Mesenchymal stem cell (in vitro differentiated cells and primary cell): ENCODE results near the gene GPR75. TPM values are rescaled to one million over a fixed set of nuclear protein-coding genes. Genes with fewer than 3 reads are reported as not detected.

Experiments
- DNase-seq: peaks from one replicate; pipeline ENCODE4 v3.0.0-alpha.2; 2013
- H2AFZ ChIP-seq: one replicate; pipeline ENCODE4 v1.6.1; 2013; ENCODE audit warnings: low read depth, mild to moderate bottlenecking, control low read depth, inconsistent platforms, low read length, moderate library complexity
- H2AK5ac ChIP-seq: 2 replicates; pipeline ENCODE4 v1.6.1; 2013; ENCODE audit warnings: low read length, moderate library complexity, mild to moderate bottlenecking, inconsistent platforms; ENCODE audit not compliant: severe bottlenecking
- H2BK120ac ChIP-seq: one replicate; pipeline ENCODE4 v1.6.1; 2013; ENCODE audit warnings: low read depth, mild to moderate bottlenecking, inconsistent platforms, low read length, moderate library complexity
- H2BK12ac ChIP-seq, 2 experiments: one replicate each; pipeline ENCODE4 v1.6.1; 2013; ENCODE audit warnings: inconsistent platforms in 2 of 2, low read length in 2 of 2, mild to moderate bottlenecking in 2 of 2, moderate library complexity in 2 of 2, control low read depth in 1 of 2
- H2BK15ac ChIP-seq: one replicate; pipeline ENCODE4 v1.6.1; 2013; ENCODE audit warnings: mild to moderate bottlenecking, low read depth, inconsistent platforms; ENCODE audit not compliant: poor library complexity, severe bottlenecking
- H2BK5ac ChIP-seq: 2 replicates; pipeline ENCODE4 v1.6.1; 2013; ENCODE audit warnings: low read depth, mild to moderate bottlenecking, low read length, control low read depth, inconsistent platforms; ENCODE audit not compliant: poor library complexity, severe bottlenecking
- H3K14ac ChIP-seq, 2 experiments: one replicate each; pipeline ENCODE4 v1.6.1; 2013; ENCODE audit warnings: inconsistent platforms in 2 of 2, low read length in 2 of 2, control low read depth in 1 of 2, mild to moderate bottlenecking in 1 of 2, moderate library complexity in 1 of 2
- H3K18ac ChIP-seq, 2 experiments: one replicate each; pipeline ENCODE4 v1.6.1; 2013; ENCODE audit warnings: inconsistent platforms in 2 of 2, low read length in 2 of 2, control low read depth in 1 of 2, low read depth in 1 of 2, mild to moderate bottlenecking in 1 of 2
- H3K23ac ChIP-seq, 2 experiments: one replicate each; pipeline ENCODE4 v1.6.1; 2013; ENCODE audit warnings: inconsistent platforms in 2 of 2, low read length in 2 of 2, mild to moderate bottlenecking in 2 of 2, moderate library complexity in 2 of 2, control low read depth in 1 of 2
- H3K27ac ChIP-seq: 2 replicates; pipeline ENCODE4 v1.5.1; 2013; ENCODE audit warnings: mild to moderate bottlenecking, moderate library complexity, low read length, control low read depth, inconsistent platforms; ENCODE audit not compliant: poor library complexity, severe bottlenecking
- H3K27me3 ChIP-seq, 2 experiments: 2 replicates each; pipeline versions ENCODE4 v1.6.1 to v1.7.0; 2013; ENCODE audit warnings: low read length in 2 of 2, mild to moderate bottlenecking in 2 of 2, moderate library complexity in 2 of 2, control low read depth in 1 of 2, inconsistent platforms in 1 of 2; ENCODE audit not compliant: control insufficient read depth in 1 of 2, insufficient read depth in 1 of 2
- H3K36me3 ChIP-seq, 2 experiments: 2 replicates each; pipeline versions ENCODE4 v1.6.1 to v1.7.0; 2013; ENCODE audit warnings: low read length in 2 of 2, control low read depth in 1 of 2, inconsistent platforms in 1 of 2, low read depth in 1 of 2, mild to moderate bottlenecking in 1 of 2; ENCODE audit not compliant: insufficient read depth in 2 of 2, control insufficient read depth in 1 of 2
- H3K4ac ChIP-seq, 2 experiments: one replicate each; pipeline ENCODE4 v1.6.1; 2013; ENCODE audit warnings: inconsistent platforms in 2 of 2, low read length in 2 of 2, mild to moderate bottlenecking in 2 of 2, moderate library complexity in 2 of 2, control low read depth in 1 of 2, low read depth in 1 of 2
- H3K4me1 ChIP-seq: 2 replicates; pipeline ENCODE4 v1.6.1; 2013; ENCODE audit warnings: low read depth, low read length, control low read depth; ENCODE audit not compliant: control insufficient read depth, insufficient read depth
- H3K4me2 ChIP-seq: 2 replicates; pipeline ENCODE4 v1.6.1; 2013; ENCODE audit warnings: low read length, mild to moderate bottlenecking, inconsistent platforms; ENCODE audit not compliant: poor library complexity, severe bottlenecking
- H3K4me3 ChIP-seq, 2 experiments: 2 replicates each; pipeline versions ENCODE4 v1.5.1 to v1.7.0; 2013; ENCODE audit warnings: low read length in 2 of 2, mild to moderate bottlenecking in 2 of 2, control low read depth in 1 of 2, low read depth in 1 of 2; ENCODE audit not compliant: insufficient read depth in 1 of 2
- H3K79me1 ChIP-seq: replicated peaks from 2 replicates; pipeline ENCODE4 v1.6.1; 2013; ENCODE audit warnings: mild to moderate bottlenecking, control low read depth, low read length, inconsistent platforms; ENCODE audit not compliant: poor library complexity, severe bottlenecking
- H3K9ac ChIP-seq: 2 replicates; pipeline ENCODE4 v1.7.0; 2013; ENCODE audit warnings: mild to moderate bottlenecking, low read length, moderate library complexity
- H3K9me3 ChIP-seq: 2 replicates; pipeline ENCODE4 v1.7.0; 2013; ENCODE audit warnings: mild to moderate bottlenecking, low read length; ENCODE audit not compliant: control insufficient read depth
- H4K8ac ChIP-seq: one replicate; pipeline ENCODE4 v1.6.1; 2013; ENCODE audit warnings: inconsistent platforms, mild to moderate bottlenecking, low read length, moderate library complexity
- H4K91ac ChIP-seq: one replicate; pipeline ENCODE4 v1.6.1; 2013; ENCODE audit warnings: mild to moderate bottlenecking, low read length, inconsistent platforms
- WGBS: methylation state at CpG from one replicate; pipeline ENCODE4 v1.1.7; 2013; ENCODE audit warnings: mixed read lengths; 5-methylcytosine and 5-hydroxymethylcytosine counted together
- small RNA-seq: library from polyadenylated mRNA; stranded (forward); fragments of <200 nt; extraction: miRNeasy Mini kit (QIAGEN cat#:217004); gene quantifications from one replicate; pipeline ENCODE3, GENCODE V24; 2013; ENCODE audit warnings: low read depth

Gene GPR75

GRCh38 chr2:53818854-53819435 lies 40.8 kb downstream of the GPR75 start:
- 91% methylated on average over 3 of the region's 3 CpGs for WGBS
- Histone ChIP-seq H4K91ac (no peak overlapping the region), H3K4ac (no peak overlapping the region), H2BK12ac (no peak overlapping the region), H3K4me2 (no peak overlapping the region), H3K9me3 (no peaks in the 10 kb centered on the region), H3K79me1 (no peaks in the 10 kb centered on the region), H3K4me1 (no peaks in the 10 kb centered on the region), H3K27ac (no peak overlapping the region), H3K23ac (no peak overlapping the region), H3K4me3 (no peak overlapping the region), H3K18ac (no peak overlapping the region), H2BK5ac (no peak overlapping the region), H3K9ac (no peak overlapping the region), H2BK15ac (no peak overlapping the region), H2BK120ac (no peak overlapping the region), H3K36me3 (peaks cover 22 to 65% of the 10 kb centered on the region in 2 experiments), H3K14ac (no peak overlapping the region), H4K8ac (no peak overlapping the region), H2AFZ (no peak overlapping the region), H3K27me3 (no peaks in the 10 kb centered on the region), H2AK5ac (no peak overlapping the region)
- no peak for DNase-seq

GRCh38 chr2:53813151-53813550 lies 46.6 kb downstream of the GPR75 start:
- H3K27me3 ChIP-seq = no peaks in the 10 kb centered on the region
- H2BK15ac ChIP-seq = no peak overlapping the region
- no peaks in the 10 kb centered on the region for H3K79me1 ChIP-seq
- H2BK12ac ChIP-seq = no peak overlapping the region
- H2BK120ac ChIP-seq = no peak overlapping the region
- no peak overlapping the region for H2BK5ac ChIP-seq
- DNase-seq = no peak
- no peak overlapping the region for H4K8ac ChIP-seq
- H4K91ac ChIP-seq = no peak overlapping the region
- no peaks in the 10 kb centered on the region for H3K9me3 ChIP-seq
- H3K4me1 ChIP-seq = no peaks in the 10 kb centered on the region
- no peak overlapping the region for H3K27ac ChIP-seq
- no peak overlapping the region for H3K9ac ChIP-seq
- H2AFZ ChIP-seq = no peak overlapping the region
- no peak overlapping the region for H3K18ac ChIP-seq
- H3K4me2 ChIP-seq = no peak overlapping the region
- no peak overlapping the region for H2AK5ac ChIP-seq
- no peak overlapping the region for H3K4me3 ChIP-seq
- H3K23ac ChIP-seq = no peak overlapping the region
- H3K36me3 ChIP-seq = peaks cover 19 to 91% of the 10 kb centered on the region in 2 experiments
- no peak overlapping the region for H3K4ac ChIP-seq
- H3K14ac ChIP-seq = no peak overlapping the region

DNA sequence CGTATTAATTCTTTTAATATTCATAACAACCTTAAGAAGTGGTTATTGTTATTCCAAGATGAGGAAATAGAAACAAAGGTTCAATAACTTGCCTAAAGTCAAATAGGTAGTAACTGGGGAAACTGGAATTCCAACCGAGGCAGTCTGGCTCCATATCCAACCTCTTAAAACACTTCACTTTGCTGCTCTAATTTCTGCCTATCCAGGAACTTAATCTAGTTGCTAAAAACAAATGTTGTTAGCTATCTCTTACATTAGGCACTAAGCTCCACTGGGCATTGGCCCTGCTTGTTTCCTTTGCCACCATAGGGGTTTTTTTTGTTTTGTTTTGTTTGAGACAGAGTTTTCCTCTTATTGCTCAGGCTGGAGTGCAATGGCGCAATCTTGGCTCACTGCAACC lies 48.2 kb downstream of the GPR75 start:
- WGBS = 100% methylated on average over 1 of the region's 3 CpGs
- H3K79me1 ChIP-seq = peaks cover 2% of the 10 kb centered on the region
- no peaks in the 10 kb centered on the region for H3K27me3 ChIP-seq
- H3K9ac ChIP-seq = no peak overlapping the region
- H3K36me3 ChIP-seq = peaks cover 25 to 93% of the 10 kb centered on the region in 2 experiments
- H3K4me2 ChIP-seq = no peak overlapping the region
- H2BK5ac ChIP-seq = no peak overlapping the region
- H2BK12ac ChIP-seq = no peak overlapping the region
- H2BK15ac ChIP-seq = no peak overlapping the region
- no peak overlapping the region for H3K18ac ChIP-seq
- no peak overlapping the region for H4K8ac ChIP-seq
- no peak overlapping the region for H4K91ac ChIP-seq
- no peak overlapping the region for H3K4ac ChIP-seq
- H3K4me1 ChIP-seq = no peaks in the 10 kb centered on the region
- no peak overlapping the region for H3K27ac ChIP-seq
- H3K14ac ChIP-seq = no peak overlapping the region
- H3K9me3 ChIP-seq = no peaks in the 10 kb centered on the region
- H2AK5ac ChIP-seq = no peak overlapping the region
- H3K4me3 ChIP-seq = no peak overlapping the region
- no peak overlapping the region for H2AFZ ChIP-seq
- H2BK120ac ChIP-seq = no peak overlapping the region
- H3K23ac ChIP-seq = no peak overlapping the region
- no peak for DNase-seq

Small RNAs within 50 kb of the gene (small RNA-seq; reads per million reads assigned to genes)
- not detected for gene MIR3682
